CD4-positive, alpha-beta T cell (primary cell): ENCODE data around the gene RAX. TPM values are rescaled to one million over a fixed set of nuclear protein-coding genes. Genes with fewer than 3 reads are reported as not detected.

Experiments used
- ATAC-seq: fragments of 200-7000 bp; cut with Tn5 transposase; one replicate; pipeline ENCODE4 v1.10.0; 2022; ENCODE audit warnings: mild to moderate bottlenecking; ENCODE audit not compliant: poor library complexity
- CTCF ChIA-PET: fragments of 350-600 bp; sonication (Branson Sonifier 250); formaldehyde crosslinking; loops from one replicate; lab custom pipeline; 2021; ENCODE audit warnings: antibody characterized with exemption, inconsistent platforms; lab: Charles Lee
- POLR2A ChIA-PET: fragments of 350-600 bp; sonication (Branson Sonifier 250); formaldehyde crosslinking; loops from one replicate; lab custom pipeline; 2021; ENCODE audit warnings: antibody characterized with exemption, inconsistent platforms; lab: Charles Lee
- DNase-seq, 14 experiments: peaks; one replicate each; pipeline ENCODE4 v3.0.0-alpha.2; 2013 to 2020; ENCODE audit warnings: mixed read lengths in 2 of 14
- H3K27ac ChIP-seq, 2 donors: one replicate each; pipeline versions ENCODE4 v1.5.1 to v1.7.0; 2013; ENCODE audit warnings: low read length in 2 of 2, low read depth in 1 of 2, mild to moderate bottlenecking in 1 of 2
- H3K27me3 ChIP-seq, 2 experiments: 1 replicate in 1 of 2; 2 replicates in 1 of 2; pipeline versions ENCODE4 v1.6.1 to v1.7.0; 2013; ENCODE audit warnings: low read length in 2 of 2, control low read depth in 1 of 2, mild to moderate bottlenecking in 1 of 2, moderate library complexity in 1 of 2; ENCODE audit not compliant: insufficient read depth in 2 of 2, control insufficient read depth in 1 of 2
- H3K36me3 ChIP-seq: one replicate; pipeline ENCODE4 v1.6.1; 2013; ENCODE audit warnings: low read length, control low read depth; ENCODE audit not compliant: insufficient read depth
- H3K4me1 ChIP-seq: one replicate; pipeline ENCODE4 v1.6.1; 2013; ENCODE audit warnings: low read length, control low read depth; ENCODE audit not compliant: insufficient read depth
- H3K4me3 ChIP-seq: one replicate; pipeline ENCODE4 v1.5.1; 2013; ENCODE audit warnings: mild to moderate bottlenecking, low read length, moderate library complexity
- H3K9me3 ChIP-seq, 2 experiments: 1 replicate in 1 of 2; 2 replicates in 1 of 2; pipeline versions ENCODE4 v1.6.1 to v1.7.0; 2013; ENCODE audit warnings: low read length in 2 of 2, mild to moderate bottlenecking in 2 of 2, control low read depth in 1 of 2, moderate library complexity in 1 of 2; ENCODE audit not compliant: control insufficient read depth in 1 of 2, insufficient read depth in 1 of 2
- H3K27ac Mint-ChIP-seq: one replicate; pipeline ENCODE4 v1.8.0; 2020; ENCODE audit warnings: mixed read lengths
- H3K27me3 Mint-ChIP-seq: one replicate; pipeline ENCODE4 v1.8.0; 2021; ENCODE audit warnings: mixed read lengths
- H3K36me3 Mint-ChIP-seq: one replicate; pipeline ENCODE4 v1.8.0; 2021; ENCODE audit warnings: low read depth, mixed read lengths
- H3K4me1 Mint-ChIP-seq: one replicate; pipeline ENCODE4 v1.8.0; 2021; ENCODE audit warnings: low read depth, mixed read lengths
- H3K4me3 Mint-ChIP-seq: one replicate; pipeline ENCODE4 v1.8.0; 2020; ENCODE audit warnings: mild to moderate bottlenecking, mixed read lengths
- H3K9me3 Mint-ChIP-seq: one replicate; pipeline ENCODE4 v1.8.0; 2020; ENCODE audit warnings: mixed read lengths
- intact Hi-C, 2 experiments: fragments of 100-400 bp; cut with DNase I in 1 of 2; cut with micrococcal nuclease in 1 of 2; formaldehyde crosslinking; loops; one replicate each; pipeline versions ENCODE4 v1.15.1 to v1.9.0; 2023 to 2025; cut with DNase I, micrococcal nuclease
- total RNA-seq, 174 experiments: library from RNA in 2 of 174; stranded (reverse) in 2 of 174; gene quantifications; one replicate each; pipeline ENCODE4 v1.2.3 and lab custom pipeline; 2021 to 2026
- TF ChIP-seq, protein P1 (sequence below): fragments of 200-600 bp; IDR thresholded peaks from one replicate; pipeline ENCODE4 v1.8.0; 2022; ENCODE audit warnings: antibody characterized with exemption, mild to moderate bottlenecking

Gene RAX
- total RNA-seq, 2 experiments from 2014 or later: not detected

DNA sequence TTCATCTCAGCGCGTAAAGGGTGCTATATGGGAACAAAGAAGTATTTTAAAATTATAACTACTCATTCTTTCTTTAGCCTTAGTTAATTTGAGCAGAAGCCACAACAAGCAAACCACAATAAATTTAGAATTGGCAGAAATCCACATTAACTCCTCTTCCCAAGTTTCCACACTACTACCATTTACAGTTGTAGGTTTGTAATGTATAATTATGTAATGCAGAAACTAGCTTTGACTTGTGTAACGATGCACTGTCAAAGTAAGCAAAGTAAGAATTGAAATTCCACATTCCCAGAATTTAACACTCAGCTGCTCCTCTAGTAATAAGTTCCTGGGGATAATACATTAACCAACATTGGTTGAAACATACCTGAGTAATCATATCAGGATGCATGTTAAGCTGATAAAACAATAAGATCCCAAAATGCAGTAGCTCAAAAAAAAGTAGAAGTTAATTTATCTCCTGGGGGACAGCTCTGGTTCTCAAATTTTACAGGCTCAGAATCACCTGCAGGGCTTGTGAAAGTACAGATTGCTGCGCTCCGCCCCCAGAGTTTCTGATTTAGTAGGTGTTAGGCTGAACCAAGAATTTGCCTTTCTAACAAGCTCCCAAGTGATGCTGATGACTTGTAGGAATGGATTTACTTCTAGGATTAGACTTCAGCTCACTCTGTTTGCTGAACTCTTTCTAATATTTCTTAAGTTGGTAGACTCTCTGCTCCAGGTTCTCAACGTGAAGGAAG lies 43.4 kb downstream of the RAX start:
- Histone ChIP-seq H3K4me1 (no peaks in the 10 kb centered on the region), H3K27me3 (peaks cover 4 to 30% of the 10 kb centered on the region in 2 experiments), H3K27ac (no peak overlapping the region), H3K9me3 (no peaks in the 10 kb centered on the region), H3K4me3 (no peak overlapping the region), H3K36me3 (no peaks in the 10 kb centered on the region)
- no peaks in the 10 kb centered on the region for H3K36me3 Mint-ChIP-seq
- H3K9me3 Mint-ChIP-seq: no peaks in the 10 kb centered on the region
- no peak for ATAC-seq
- ChIA-PET POLR2A (no interaction called here), CTCF (no interaction called here)
- no peaks in the 10 kb centered on the region for H3K4me1 Mint-ChIP-seq
- TF ChIP-seq, protein P1, sequence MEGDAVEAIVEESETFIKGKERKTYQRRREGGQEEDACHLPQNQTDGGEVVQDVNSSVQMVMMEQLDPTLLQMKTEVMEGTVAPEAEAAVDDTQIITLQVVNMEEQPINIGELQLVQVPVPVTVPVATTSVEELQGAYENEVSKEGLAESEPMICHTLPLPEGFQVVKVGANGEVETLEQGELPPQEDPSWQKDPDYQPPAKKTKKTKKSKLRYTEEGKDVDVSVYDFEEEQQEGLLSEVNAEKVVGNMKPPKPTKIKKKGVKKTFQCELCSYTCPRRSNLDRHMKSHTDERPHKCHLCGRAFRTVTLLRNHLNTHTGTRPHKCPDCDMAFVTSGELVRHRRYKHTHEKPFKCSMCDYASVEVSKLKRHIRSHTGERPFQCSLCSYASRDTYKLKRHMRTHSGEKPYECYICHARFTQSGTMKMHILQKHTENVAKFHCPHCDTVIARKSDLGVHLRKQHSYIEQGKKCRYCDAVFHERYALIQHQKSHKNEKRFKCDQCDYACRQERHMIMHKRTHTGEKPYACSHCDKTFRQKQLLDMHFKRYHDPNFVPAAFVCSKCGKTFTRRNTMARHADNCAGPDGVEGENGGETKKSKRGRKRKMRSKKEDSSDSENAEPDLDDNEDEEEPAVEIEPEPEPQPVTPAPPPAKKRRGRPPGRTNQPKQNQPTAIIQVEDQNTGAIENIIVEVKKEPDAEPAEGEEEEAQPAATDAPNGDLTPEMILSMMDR: no peak
- H3K4me3 Mint-ChIP-seq: no peak overlapping the region
- intact Hi-C loops: no loop called here
- peaks cover 64% of the 10 kb centered on the region for H3K27me3 Mint-ChIP-seq
- H3K27ac Mint-ChIP-seq: no peak overlapping the region
- DNase-seq: no peak

DNA sequence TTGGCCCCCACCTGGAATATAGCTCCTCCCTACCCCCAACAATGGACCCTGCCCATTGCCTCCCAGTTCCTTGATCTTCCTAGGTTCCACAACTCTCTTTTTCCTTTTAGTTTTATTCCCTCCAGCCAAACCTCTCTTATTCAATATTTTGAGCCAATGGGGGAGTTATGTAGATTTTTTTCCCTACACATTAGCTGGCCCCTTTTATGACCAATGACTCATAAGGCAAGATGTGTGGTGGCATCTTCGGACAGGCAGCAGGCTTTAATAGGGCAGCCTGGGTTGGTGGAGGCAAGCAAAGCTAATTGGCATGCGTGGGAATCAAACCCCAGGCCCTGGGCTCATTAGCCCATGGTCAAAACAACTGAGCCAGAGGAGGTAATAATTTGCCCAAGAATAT lies 44.1 kb downstream of the RAX start:
- Mint-ChIP-seq H3K27ac (no peak overlapping the region), H3K27me3 (peaks cover 67% of the 10 kb centered on the region), H3K9me3 (no peaks in the 10 kb centered on the region), H3K4me1 (no peaks in the 10 kb centered on the region), H3K36me3 (no peaks in the 10 kb centered on the region), H3K4me3 (no peak overlapping the region)
- TF ChIP-seq, protein P1: no peak
- ATAC-seq: no peak
- no peak overlapping the region for H3K4me3 ChIP-seq
- DNase-seq: no peak
- no peaks in the 10 kb centered on the region for H3K9me3 ChIP-seq
- H3K36me3 ChIP-seq: no peaks in the 10 kb centered on the region
- ChIA-PET POLR2A (no interaction called here), CTCF (interaction anchor here (0.9 kb wide), 1 partner anchor 21 kb away, joined by 3 read pairs; no protein-coding TSS in a partner anchor)
- intact Hi-C loops: no loop called here
- no peak overlapping the region for H3K27ac ChIP-seq
- H3K4me1 ChIP-seq: no peaks in the 10 kb centered on the region
- H3K27me3 ChIP-seq: peaks cover 4 to 34% of the 10 kb centered on the region in 2 experiments

DNA sequence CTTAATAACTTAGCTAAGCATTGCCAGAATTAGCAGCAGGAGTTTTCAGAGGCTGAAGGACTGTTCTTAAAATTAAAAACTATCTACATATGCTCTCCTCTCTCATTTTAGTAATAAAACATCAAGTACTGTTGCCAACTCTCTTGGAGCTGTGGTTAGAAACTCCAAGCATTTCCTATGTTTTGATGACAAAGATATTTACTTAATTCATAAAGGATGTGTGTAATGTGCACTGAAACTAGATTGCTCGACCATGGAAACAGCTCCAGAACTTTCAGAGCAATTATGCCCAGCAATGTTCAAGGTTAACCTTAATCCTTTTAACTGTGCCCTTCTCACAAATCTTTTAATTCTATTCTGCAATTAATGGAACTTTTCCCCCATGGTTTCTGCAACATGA lies 44.9 kb downstream of the RAX start:
- H3K9me3 ChIP-seq: no peaks in the 10 kb centered on the region
- no peaks in the 10 kb centered on the region for H3K4me1 ChIP-seq
- peaks cover 4 to 35% of the 10 kb centered on the region in 2 experiments for H3K27me3 ChIP-seq
- ATAC-seq: no peak
- no peaks in the 10 kb centered on the region for H3K9me3 Mint-ChIP-seq
- DNase-seq: no peak
- ChIA-PET CTCF (interaction anchor here (0.9 kb wide), 1 partner anchor 22 kb away, joined by 3 read pairs; no protein-coding TSS in a partner anchor), POLR2A (no interaction called here)
- TF ChIP-seq, protein P1: no peak
- intact Hi-C loops: no loop called here
- no peak overlapping the region for H3K4me3 Mint-ChIP-seq
- H3K36me3 ChIP-seq: no peaks in the 10 kb centered on the region
- no peak overlapping the region for H3K27ac ChIP-seq
- H3K27me3 Mint-ChIP-seq: peaks cover 75% of the 10 kb centered on the region
- no peak overlapping the region for H3K4me3 ChIP-seq
- H3K27ac Mint-ChIP-seq: no peak overlapping the region
- no peaks in the 10 kb centered on the region for H3K36me3 Mint-ChIP-seq
- no peaks in the 10 kb centered on the region for H3K4me1 Mint-ChIP-seq
